C4-2B (cell line): ENCODE results near the gene SNCAIP.

Source experiments
- CTCF ChIP-seq: fragments of 450-650 bp; conservative IDR thresholded peaks from 2 replicates; pipeline ENCODE4 v1.5.1; 2017; ENCODE audit warnings: mild to moderate bottlenecking
- ZFX ChIP-seq: fragments of 450-650 bp; IDR thresholded peaks from 2 replicates; pipeline ENCODE4 v1.6.1; 2017

- TF ChIP-seq CTCF, result no peak
- TF ChIP-seq ZFX, result no peak
Measured at GRCh38 chr5:122297587-122298298, 14.3 kb upstream of the SNCAIP start.
